H1 (cell line): ENCODE data around the gene FOXI1. TPM values are rescaled to one million over a fixed set of nuclear protein-coding genes. Genes with fewer than 3 reads are reported as not detected.

Experiments used
- CTCF ChIA-PET: fragments of 300-600 bp; sonication (Branson Sonifier 250); formaldehyde crosslinking; loops from one replicate; lab custom pipeline; 2021; ENCODE audit not compliant: partially characterized antibody; lab: Charles Lee
- POLR2A ChIA-PET: fragments of 300-600 bp; sonication (Branson Sonifier 250); formaldehyde crosslinking; loops from one replicate; lab custom pipeline; 2021; ENCODE audit warnings: inconsistent platforms; ENCODE audit not compliant: partially characterized antibody; lab: Charles Lee
- DNase-seq, 2 experiments: peaks; one replicate each; pipeline versions ENCODE4 v3.0.0 to v3.0.0-alpha.2; 2010 to 2022; ENCODE audit warnings: low spot score in 2 of 2, low read depth in 1 of 2, mixed read lengths in 1 of 2
- FAIRE-seq: peaks from 2 replicates; lab custom pipeline; 2011; peaks lifted over from hg19 to GRCh38; lab: Jason Lieb, UNC
- H2AFZ ChIP-seq: 2 replicates; pipeline ENCODE4 v1.8.1; 2012; ENCODE audit warnings: low read length, inconsistent platforms
- H2AK5ac ChIP-seq: 2 replicates; pipeline ENCODE4 v1.6.1; 2013; ENCODE audit warnings: low read depth, low read length
- H2BK120ac ChIP-seq: replicated peaks from 2 replicates; pipeline ENCODE3; 2013; ENCODE audit warnings: low read depth, low read length, inconsistent platforms
- H2BK12ac ChIP-seq: 2 replicates; pipeline ENCODE4 v1.6.1; 2013; ENCODE audit warnings: low read depth, low read length
- H2BK15ac ChIP-seq: 2 replicates; pipeline ENCODE4 v1.6.1; 2013; ENCODE audit warnings: low read length
- H2BK20ac ChIP-seq: 2 replicates; pipeline ENCODE4 v1.6.1; 2013; ENCODE audit warnings: low read length
- H2BK5ac ChIP-seq: 2 replicates; pipeline ENCODE4 v1.6.1; 2013; ENCODE audit warnings: low read depth, low read length
- H3K14ac ChIP-seq: 2 replicates; pipeline ENCODE4 v1.6.1; 2013; ENCODE audit warnings: inconsistent platforms; ENCODE audit not compliant: insufficient read length
- H3K18ac ChIP-seq: 2 replicates; pipeline ENCODE4 v1.6.1; 2013; ENCODE audit warnings: low read length; ENCODE audit errors: extremely low read depth
- H3K23ac ChIP-seq: 2 replicates; pipeline ENCODE4 v1.6.1; 2013; ENCODE audit warnings: inconsistent platforms; ENCODE audit not compliant: insufficient read length
- H3K23me2 ChIP-seq: 2 replicates; pipeline ENCODE4 v1.6.1; 2013; ENCODE audit warnings: low read depth, low read length
- H3K27ac ChIP-seq: 2 replicates; pipeline ENCODE4 v1.6.1; 2011; ENCODE audit warnings: low read depth, low read length, inconsistent platforms
- H3K27me3 ChIP-seq, 4 experiments: replicated peaks in 1 of 4; 1 replicate in 1 of 4; 2 replicates in 3 of 4; pipeline versions ENCODE4 v1.6.1 to v1.8.1; 2011 to 2013; ENCODE audit warnings: low read length in 3 of 4, mild to moderate bottlenecking in 3 of 4, inconsistent platforms in 2 of 4, mixed read lengths in 2 of 4, moderate library complexity in 1 of 4; ENCODE audit not compliant: control insufficient read depth in 3 of 4, insufficient read depth in 3 of 4; ENCODE audit errors: extremely low read depth in 1 of 4
- H3K36me3 ChIP-seq, 4 experiments: 2 replicates each; pipeline versions ENCODE4 v1.6.1 to v1.8.1; 2011 to 2013; ENCODE audit warnings: mild to moderate bottlenecking in 4 of 4, low read length in 3 of 4, moderate library complexity in 2 of 4, control low read depth in 1 of 4, inconsistent platforms in 1 of 4; ENCODE audit not compliant: insufficient read depth in 4 of 4, control insufficient read depth in 2 of 4
- H3K4ac ChIP-seq: replicated peaks from 2 replicates; pipeline ENCODE3; 2013; ENCODE audit warnings: low read length, low read depth, mixed read lengths, inconsistent platforms; ENCODE audit not compliant: insufficient read length
- H3K4me1 ChIP-seq, 4 experiments: replicated peaks in 1 of 4; 1 replicate in 1 of 4; 2 replicates in 3 of 4; pipeline versions ENCODE4 v1.6.1 to v1.8.1; 2011 to 2013; ENCODE audit warnings: low read length in 3 of 4, inconsistent platforms in 2 of 4, mixed read lengths in 1 of 4; ENCODE audit not compliant: insufficient read depth in 4 of 4, control insufficient read depth in 3 of 4
- H3K4me2 ChIP-seq, 2 experiments: 2 replicates each; pipeline versions ENCODE4 v1.6.1 to v1.8.1; 2011 to 2013; ENCODE audit warnings: low read depth in 2 of 2, low read length in 2 of 2, control low read depth in 1 of 2, inconsistent platforms in 1 of 2, mild to moderate bottlenecking in 1 of 2; ENCODE audit not compliant: insufficient read depth in 1 of 2
- H3K4me3 ChIP-seq, 4 experiments: fragments of 200-600, 300-600 bp in 1 of 4; sonication (generic), shearing (Covaris generic), sonication (Bioruptor Twin) in 1 of 4; 2 replicates each; pipeline versions ENCODE4 v1.5.1 to v1.8.1; 2011 to 2016; ENCODE audit warnings: low read length in 4 of 4, low read depth in 3 of 4, control low read depth in 2 of 4, inconsistent platforms in 2 of 4, mild to moderate bottlenecking in 2 of 4, mixed read lengths in 1 of 4, moderate library complexity in 1 of 4; ENCODE audit not compliant: insufficient read depth in 2 of 4; ENCODE audit errors: extremely low read depth in 1 of 4
- H3K56ac ChIP-seq: replicated peaks from 2 replicates; pipeline ENCODE3; 2013; ENCODE audit warnings: low read depth, mild to moderate bottlenecking, mixed read lengths, low read length, inconsistent platforms; ENCODE audit not compliant: insufficient read length
- H3K79me1 ChIP-seq: 2 replicates; pipeline ENCODE4 v1.6.1; 2013; ENCODE audit warnings: low read depth, low read length, control low read depth
- H3K79me2 ChIP-seq, 2 experiments: 2 replicates each; pipeline versions ENCODE4 v1.6.1 to v1.8.1; 2012 to 2013; ENCODE audit warnings: low read length in 2 of 2, mild to moderate bottlenecking in 2 of 2, inconsistent platforms in 1 of 2; ENCODE audit not compliant: insufficient read depth in 2 of 2, control insufficient read depth in 1 of 2
- H3K9ac ChIP-seq, 4 experiments: replicated peaks in 1 of 4; 1 replicate in 1 of 4; 2 replicates in 3 of 4; pipeline versions ENCODE4 v1.6.1 to v1.8.1; 2011 to 2013; ENCODE audit warnings: low read depth in 3 of 4, low read length in 3 of 4, control low read depth in 2 of 4, mild to moderate bottlenecking in 2 of 4, moderate library complexity in 2 of 4, inconsistent platforms in 1 of 4; ENCODE audit errors: extremely low read depth in 1 of 4
- H3K9me3 ChIP-seq, 2 experiments: 2 replicates each; pipeline versions ENCODE4 v1.6.1 to v1.8.1; 2012 to 2013; ENCODE audit warnings: mild to moderate bottlenecking in 2 of 2, moderate library complexity in 2 of 2, control low read depth in 1 of 2, inconsistent platforms in 1 of 2, low read depth in 1 of 2, low read length in 1 of 2, mixed read lengths in 1 of 2; ENCODE audit not compliant: insufficient read depth in 2 of 2
- H4K20me1 ChIP-seq, 2 experiments: replicated peaks in 1 of 2; 2 replicates each; pipeline versions ENCODE3 to v1.8.1; 2011 to 2013; ENCODE audit warnings: inconsistent platforms in 2 of 2, low read length in 2 of 2, mild to moderate bottlenecking in 1 of 2; ENCODE audit not compliant: insufficient read depth in 2 of 2, control insufficient read depth in 1 of 2
- H4K5ac ChIP-seq: 2 replicates; pipeline ENCODE4 v1.6.1; 2013; ENCODE audit warnings: low read length, low read depth, mixed read lengths, inconsistent platforms; ENCODE audit not compliant: insufficient read length
- H4K8ac ChIP-seq: 2 replicates; pipeline ENCODE4 v1.8.0; 2013; ENCODE audit warnings: mild to moderate bottlenecking, moderate library complexity, low read length, inconsistent platforms; ENCODE audit not compliant: insufficient read depth; ENCODE audit errors: extremely low read depth
- H4K91ac ChIP-seq: replicated peaks from 2 replicates; pipeline ENCODE3; 2013; ENCODE audit warnings: low read length, mixed read lengths, inconsistent platforms; ENCODE audit not compliant: insufficient read length
- PHF8 ChIP-seq: fragments of 200-600 bp; sonication (generic); conservative IDR thresholded peaks from 2 replicates; pipeline ENCODE4 v1.7.1; 2012; ENCODE audit warnings: low read depth, mild to moderate bottlenecking, inconsistent platforms, low read length, moderate library complexity
- WGBS, 2 experiments: shearing (Covaris generic) in 1 of 2; methylation state at CpG; one replicate each; pipeline versions ENCODE4 v1.1.6 to v1.1.7; 2013 to 2015; ENCODE audit warnings: low lambda C conversion rate in 2 of 2, mixed read lengths in 2 of 2, inconsistent platforms in 1 of 2, low coverage in 1 of 2, missing lambda C conversion rate in 1 of 2; ENCODE audit not compliant: insufficient replicate concordance in 2 of 2, insufficient coverage in 1 of 2, insufficient read length in 1 of 2; ENCODE audit errors: extremely low coverage in 1 of 2, missing lambda C conversion rate in 1 of 2; 5-methylcytosine and 5-hydroxymethylcytosine counted together
- polyA plus RNA-seq, 7 experiments: library from polyadenylated mRNA; depleted of rRNA in 3 of 7; stranded (reverse) in 5 of 7; unstranded in 2 of 7; fragments of >200 nt in 5 of 7; fragments of 200-250 nt in 2 of 7; gene quantifications; 1 replicate in 5 of 7; 2 replicates in 1 of 7; 4 replicates in 1 of 7; pipeline versions ENCODE4 v1.2.1 to v1.2.3, GENCODE V29; 2011 to 2013; ENCODE audit warnings: missing spikeins in 2 of 7, mixed read lengths in 2 of 7
- total RNA-seq: library from RNA; stranded (reverse); fragmentation: NEBNext Ultra II Directional; extraction: Animal tissue kit (Norgen Biotek cat#: 25700); gene quantifications from 2 replicates; pipeline ENCODE4 v1.2.1, GENCODE V29; 2021

FOXI1 gene
- total and polyA plus RNA-seq, 2 of the 8 experiments (the other 6 are each of a cell fraction or from before 2014, with no cell fraction given) = not detected

GRCh38 chr5:170117736-170118135 lies 12.0 kb downstream of the FOXI1 start:
- no peak overlapping the region for H2AFZ ChIP-seq
- POLR2A ChIA-PET = no interaction called here

More at GRCh38 chr5:170117736-170118135, 12.0 kb downstream of the FOXI1 start:
- peaks cover 4 to 11% of the 10 kb centered on the region in 2 experiments; a peak in 2 of 4 replicates for H3K9me3 ChIP-seq
- H3K56ac ChIP-seq = no peak overlapping the region
- H2AK5ac ChIP-seq = no peak overlapping the region
- no peak overlapping the region for H3K14ac ChIP-seq
- no peak overlapping the region for H3K18ac ChIP-seq
- H3K79me2 ChIP-seq = no peaks in the 10 kb centered on the region
- H4K5ac ChIP-seq = no peak overlapping the region
- H3K4ac ChIP-seq = no peak overlapping the region
- H3K27ac ChIP-seq = no peak overlapping the region
- H2BK5ac ChIP-seq = no peak overlapping the region
- FAIRE-seq (no peak), DNase-seq (peak in 1 of 2 experiments; percentile 14)
- no peaks in the 10 kb centered on the region for H3K27me3 ChIP-seq
- no peak overlapping the region for H4K91ac ChIP-seq
- CTCF ChIA-PET = interaction anchor here (1.3 to 1.9 kb wide), 2 partner anchors 61 to 78 kb away, joined by 3 to 4 read pairs; no protein-coding TSS in a partner anchor
- H3K4me2 ChIP-seq = no peak overlapping the region
- no peak overlapping the region for H2BK15ac ChIP-seq
- no peak for TF ChIP-seq PHF8
- no peak overlapping the region for H2BK12ac ChIP-seq
- no peak overlapping the region for H2BK120ac ChIP-seq
- H3K4me1 ChIP-seq = peaks cover 3 to 12% (median 5%) of the 10 kb centered on the region in 4 experiments; a peak in 6 of 7 replicates
- no peak overlapping the region for H3K4me3 ChIP-seq
- H4K20me1 ChIP-seq = no peaks in the 10 kb centered on the region
- no peaks in the 10 kb centered on the region for H3K79me1 ChIP-seq
- no peak overlapping the region for H4K8ac ChIP-seq
- no peaks in the 10 kb centered on the region for H3K36me3 ChIP-seq
- no peaks in the 10 kb centered on the region; the same call in 1 of the 2 replicates for H3K23me2 ChIP-seq
- 97% methylated on average over 2 of the region's 2 CpGs; no CpG with 5 or more reads in 1 of the 2 experiments for WGBS, 2 experiments
- no peak overlapping the region for H2BK20ac ChIP-seq
- no peak overlapping the region for H3K9ac ChIP-seq
- no peak overlapping the region for H3K23ac ChIP-seq
